ENCODE results near the gene KRT37.
"Not testable (repeated sequence)": the region's sequence is repeated elsewhere in the genome, so short reads cannot be mapped to it uniquely, and the experiment has no call there.

KRT37 gene

GRCh38 chr17:41434005-41434404 lies 9.6 kb upstream of the KRT37 start:
- no peak for DNase-seq

GRCh38 chr17:41433586-41433985 lies 9.2 kb upstream of the KRT37 start:
- DNase-seq: no peak

- DNase-seq: not testable (repeated sequence)
These were observed 6.0 kb upstream of the KRT37 start for GRCh38 chr17:41430376-41430775.

- DNase-seq: no peak
These were observed 5.3 kb upstream of the KRT37 start for GRCh38 chr17:41429667-41430066.

- DNase-seq: peak in 1 of 2 experiments; percentile 22
These were observed 4.4 kb upstream of the KRT37 start for GRCh38 chr17:41428591-41429291.

GRCh38 chr17:41422586-41422985 lies 1.8 kb downstream of the KRT37 start:
- DNase-seq: not testable (repeated sequence)

GRCh38 chr17:41421617-41422016 lies 2.8 kb downstream of the KRT37 start:
- no peak for DNase-seq

- no peak for DNase-seq
These were observed 3.3 kb downstream of the KRT37 start for GRCh38 chr17:41421116-41421515.

GRCh38 chr17:41420134-41420533 lies 4.3 kb downstream of the KRT37 start:
- no peak for DNase-seq

GRCh38 chr17:41419716-41420115 lies 4.7 kb downstream of the KRT37 start:
- no peak for DNase-seq

- no peak for DNase-seq
These were observed 6.1 kb downstream of the KRT37 start for GRCh38 chr17:41418116-41418860.

- DNase-seq: peak in 1 of 2 experiments; percentile 54
These were observed 6.8 kb downstream of the KRT37 start for GRCh38 chr17:41417576-41418015.

GRCh38 chr17:41417127-41417526 lies 7.3 kb downstream of the KRT37 start:
- DNase-seq: no peak

GRCh38 chr17:41416479-41416878 lies 7.9 kb downstream of the KRT37 start:
- no peak for DNase-seq

GRCh38 chr17:41415833-41416335 lies 8.5 kb downstream of the KRT37 start:
- DNase-seq: no peak

GRCh38 chr17:41415411-41415810 lies 9.0 kb downstream of the KRT37 start:
- DNase-seq: no peak

- DNase-seq: no peak
These were observed 10.4 kb downstream of the KRT37 start for GRCh38 chr17:41413982-41414381.

GRCh38 chr17:41413353-41413957 lies 10.9 kb downstream of the KRT37 start:
- DNase-seq: no peak

- no peak for DNase-seq
These were observed 13.1 kb downstream of the KRT37 start for GRCh38 chr17:41411072-41411840.

- no peak for DNase-seq
These were observed 17.2 kb downstream of the KRT37 start for GRCh38 chr17:41407226-41407625.

GRCh38 chr17:41406205-41406604 lies 18.2 kb downstream of the KRT37 start:
- DNase-seq: no peak

GRCh38 chr17:41404024-41404671 lies 20.2 kb downstream of the KRT37 start:
- no peak for DNase-seq

All from NCI-H526 (cell line).